ENCODE results near the gene EXOC6.

DNA sequence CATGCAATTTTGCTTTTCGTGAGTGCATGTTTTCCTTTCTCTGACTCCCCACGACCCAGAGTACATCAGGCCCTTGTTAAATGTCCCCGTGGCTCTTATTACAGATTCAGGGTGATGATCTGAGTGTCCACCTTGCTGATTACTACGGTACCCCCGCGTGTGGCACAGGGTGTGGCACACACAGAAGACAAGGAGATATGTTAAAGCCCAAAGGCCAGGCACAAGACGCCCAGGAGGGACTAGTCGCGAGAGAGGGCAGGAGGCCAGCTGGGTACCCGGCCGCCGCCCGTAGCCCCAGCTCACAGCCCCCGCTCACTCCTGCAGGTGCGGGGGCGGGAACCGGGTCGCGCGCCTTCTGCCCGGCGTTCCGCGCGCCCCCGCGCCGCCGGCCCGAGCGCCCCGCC lies 281 bp upstream of the EXOC6 start:
- no peak for TF ChIP-seq CTCF (IDR thresholded peaks at IDR 0.05)
- no peak for TF ChIP-seq POLR2A (IDR thresholded peaks at IDR 0.05)
